ENCODE measurements around the gene BRPF3. TPM values are rescaled to one million over a fixed set of nuclear protein-coding genes. Genes with fewer than 3 reads are reported as not detected.

The BRPF3 gene
- total and polyA plus RNA-seq, 2 of the 13 experiments (the other 11 are each of a cell fraction or from before 2014, with no cell fraction given) = 12.3 to 22.9 TPM

DNA sequence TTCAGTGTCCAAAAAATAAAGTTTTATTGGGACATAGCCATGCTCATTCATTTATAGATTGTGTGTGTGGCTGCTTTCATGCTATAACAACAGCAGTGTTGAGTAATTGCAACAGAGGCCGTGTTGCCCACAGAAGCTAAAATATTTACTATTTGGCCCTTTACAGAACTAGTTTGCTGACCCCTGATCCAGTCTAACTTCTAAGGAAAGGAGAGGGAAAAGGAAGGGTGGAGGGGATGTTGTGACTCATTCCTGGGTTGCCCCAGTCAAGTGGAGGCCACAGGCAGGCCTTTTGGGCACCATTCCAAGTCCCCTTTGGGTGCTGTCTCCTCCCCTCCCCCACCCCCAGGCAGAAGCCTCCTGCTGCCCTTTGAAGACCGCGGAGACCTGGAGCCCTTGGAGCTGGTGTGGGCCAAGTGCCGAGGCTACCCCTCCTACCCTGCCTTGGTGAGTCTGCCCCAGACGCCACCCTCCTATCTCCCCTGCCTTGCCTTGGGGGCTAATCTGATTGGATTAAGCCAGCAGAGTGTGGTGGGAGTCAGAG is 28.4 kb downstream of the BRPF3 start:
- Histone ChIP-seq H3K9me3 (ENCODE audit: low read length) (no peaks in the 10 kb centered on the region), H3K27ac (ENCODE audit: extremely low read length, insufficient read depth, low read length) (peak overlapping the region; percentile 17), H3K36me3 (replicated peaks in 1 of 2; ENCODE audit: control insufficient read depth in 1 of 2, insufficient read depth in 2 of 2, low read length in 2 of 2) (peaks cover 38 to 92% of the 10 kb centered on the region in 2 experiments), H3K27me3 (ENCODE audit: control insufficient read depth in 1 of 2, insufficient read depth in 2 of 2, low read length in 2 of 2) (no peaks in the 10 kb centered on the region), H3K9ac (ENCODE audit: insufficient read depth, low read depth, low read length) (no peak overlapping the region), H3K4me1 (ENCODE audit: insufficient read depth, low read length) (peaks cover 15% of the 10 kb centered on the region), H4K20me1 (ENCODE audit: insufficient read depth, low read length) (no peaks in the 10 kb centered on the region), H3K79me2 (ENCODE audit: insufficient read depth, low read length) (no peaks in the 10 kb centered on the region), H3K4me2 (ENCODE audit: low read depth, low read length) (no peak overlapping the region), H2AFZ (ENCODE audit: low read length) (no peak overlapping the region), H3K4me3 (replicated peaks in 1 of 3; ENCODE audit: insufficient read depth in 1 of 3, low read depth in 2 of 3, low read length in 3 of 3) (no peak overlapping the region)
- BruUV-seq (replicated peaks) = no TSS peak
- ChIA-PET POLR2A (interaction anchor here (0.7 kb wide), 1 partner anchor 15 kb away, joined by 3 read pairs; no protein-coding TSS in a partner anchor), CTCF (ENCODE audit: low intra/inter-chr PET ratio, low total read pairs) (no interaction called here)
- intact Hi-C loops (cut with micrococcal nuclease; ENCODE audit: unreplicated experiment) = no loop called here
- DNase-seq (ENCODE audit: low spot score) = no peak
- no peak for FAIRE-seq
- in situ Hi-C loops (cut with HindIII; ENCODE audit: extremely low pct_ligation_motif_present, low pct_unique_long_range_greater_than_20kb) = no loop called here
- ATAC-seq = no peak; the same call in 1 of the 3 replicates
- 80% methylated on average over 3 of the region's 5 CpGs for WGBS (ENCODE audit: low lambda C conversion rate)
- TF ChIP-seq ZNF550 (CRISPR knock-in tag; IDR thresholded peaks at IDR 0.05; ENCODE audit: borderline replicate concordance) = no peak
- TF ChIP-seq ZNF749 (CRISPR knock-in tag; IDR thresholded peaks at IDR 0.05; ENCODE audit: borderline replicate concordance) = no peak
- no peak for TF ChIP-seq ATRX (CRISPR knock-in tag; IDR thresholded peaks at IDR 0.05; ENCODE audit: borderline replicate concordance)
- TF ChIP-seq, protein P1, sequence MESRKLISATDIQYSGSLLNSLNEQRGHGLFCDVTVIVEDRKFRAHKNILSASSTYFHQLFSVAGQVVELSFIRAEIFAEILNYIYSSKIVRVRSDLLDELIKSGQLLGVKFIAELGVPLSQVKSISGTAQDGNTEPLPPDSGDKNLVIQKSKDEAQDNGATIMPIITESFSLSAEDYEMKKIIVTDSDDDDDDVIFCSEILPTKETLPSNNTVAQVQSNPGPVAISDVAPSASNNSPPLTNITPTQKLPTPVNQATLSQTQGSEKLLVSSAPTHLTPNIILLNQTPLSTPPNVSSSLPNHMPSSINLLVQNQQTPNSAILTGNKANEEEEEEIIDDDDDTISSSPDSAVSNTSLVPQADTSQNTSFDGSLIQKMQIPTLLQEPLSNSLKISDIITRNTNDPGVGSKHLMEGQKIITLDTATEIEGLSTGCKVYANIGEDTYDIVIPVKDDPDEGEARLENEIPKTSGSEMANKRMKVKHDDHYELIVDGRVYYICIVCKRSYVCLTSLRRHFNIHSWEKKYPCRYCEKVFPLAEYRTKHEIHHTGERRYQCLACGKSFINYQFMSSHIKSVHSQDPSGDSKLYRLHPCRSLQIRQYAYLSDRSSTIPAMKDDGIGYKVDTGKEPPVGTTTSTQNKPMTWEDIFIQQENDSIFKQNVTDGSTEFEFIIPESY (CRISPR knock-in tag; IDR thresholded peaks at IDR 0.05) = 0 out of 2 replicates have a peak, but pooled peaks have one; percentile 7
- TF ChIP-seq, protein P2, sequence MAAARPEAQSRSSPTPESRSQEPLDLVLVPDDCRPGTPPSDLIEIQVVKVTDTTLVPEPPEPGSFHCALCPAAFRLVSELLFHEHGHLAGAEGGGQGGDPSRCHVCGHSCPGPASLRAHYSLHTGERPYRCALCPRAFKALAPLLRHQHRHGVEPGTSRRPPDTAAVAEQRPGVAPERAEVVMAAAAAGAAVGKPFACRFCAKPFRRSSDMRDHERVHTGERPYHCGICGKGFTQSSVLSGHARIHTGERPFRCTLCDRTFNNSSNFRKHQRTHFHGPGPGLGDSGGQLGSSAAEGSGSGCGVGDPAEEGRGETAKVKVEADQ (CRISPR knock-in tag; IDR thresholded peaks at IDR 0.05; ENCODE audit: borderline replicate concordance) = no peak
- TF ChIP-seq, protein P3, sequence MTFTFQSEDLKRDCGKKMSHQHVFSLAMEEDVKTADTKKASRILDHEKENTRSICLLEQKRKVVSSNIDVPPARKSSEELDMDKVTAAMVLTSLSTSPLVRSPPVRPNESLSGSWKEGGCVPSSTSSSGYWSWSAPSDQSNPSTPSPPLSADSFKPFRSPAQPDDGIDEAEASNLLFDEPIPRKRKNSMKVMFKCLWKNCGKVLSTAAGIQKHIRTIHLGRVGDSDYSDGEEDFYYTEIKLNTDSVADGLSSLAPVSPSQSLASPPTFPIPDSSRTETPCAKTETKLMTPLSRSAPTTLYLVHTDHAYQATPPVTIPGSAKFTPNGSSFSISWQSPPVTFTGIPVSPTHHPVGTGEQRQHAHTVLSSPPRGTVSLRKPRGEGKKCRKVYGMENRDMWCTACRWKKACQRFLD (CRISPR knock-in tag; IDR thresholded peaks at IDR 0.05; ENCODE audit: borderline replicate concordance) = no peak
- TF ChIP-seq, protein P4, sequence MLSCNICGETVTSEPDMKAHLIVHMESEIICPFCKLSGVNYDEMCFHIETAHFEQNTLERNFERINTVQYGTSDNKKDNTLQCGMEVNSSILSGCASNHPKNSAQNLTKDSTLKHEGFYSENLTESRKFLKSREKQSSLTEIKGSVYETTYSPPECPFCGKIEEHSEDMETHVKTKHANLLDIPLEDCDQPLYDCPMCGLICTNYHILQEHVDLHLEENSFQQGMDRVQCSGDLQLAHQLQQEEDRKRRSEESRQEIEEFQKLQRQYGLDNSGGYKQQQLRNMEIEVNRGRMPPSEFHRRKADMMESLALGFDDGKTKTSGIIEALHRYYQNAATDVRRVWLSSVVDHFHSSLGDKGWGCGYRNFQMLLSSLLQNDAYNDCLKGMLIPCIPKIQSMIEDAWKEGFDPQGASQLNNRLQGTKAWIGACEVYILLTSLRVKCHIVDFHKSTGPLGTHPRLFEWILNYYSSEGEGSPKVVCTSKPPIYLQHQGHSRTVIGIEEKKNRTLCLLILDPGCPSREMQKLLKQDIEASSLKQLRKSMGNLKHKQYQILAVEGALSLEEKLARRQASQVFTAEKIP (CRISPR knock-in tag; IDR thresholded peaks at IDR 0.05; ENCODE audit: borderline replicate concordance) = no peak
- no peak for TF ChIP-seq ISL2 (CRISPR knock-in tag; IDR thresholded peaks at IDR 0.05)
- TF ChIP-seq, protein P5, sequence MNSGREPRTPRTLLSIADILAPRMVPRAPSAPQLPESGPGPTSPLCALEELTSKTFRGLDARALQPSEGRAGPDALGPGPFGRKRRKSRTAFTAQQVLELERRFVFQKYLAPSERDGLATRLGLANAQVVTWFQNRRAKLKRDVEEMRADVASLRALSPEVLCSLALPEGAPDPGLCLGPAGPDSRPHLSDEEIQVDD (CRISPR knock-in tag; IDR thresholded peaks at IDR 0.05; ENCODE audit: borderline replicate concordance) = no peak
- TF ChIP-seq, protein P6, sequence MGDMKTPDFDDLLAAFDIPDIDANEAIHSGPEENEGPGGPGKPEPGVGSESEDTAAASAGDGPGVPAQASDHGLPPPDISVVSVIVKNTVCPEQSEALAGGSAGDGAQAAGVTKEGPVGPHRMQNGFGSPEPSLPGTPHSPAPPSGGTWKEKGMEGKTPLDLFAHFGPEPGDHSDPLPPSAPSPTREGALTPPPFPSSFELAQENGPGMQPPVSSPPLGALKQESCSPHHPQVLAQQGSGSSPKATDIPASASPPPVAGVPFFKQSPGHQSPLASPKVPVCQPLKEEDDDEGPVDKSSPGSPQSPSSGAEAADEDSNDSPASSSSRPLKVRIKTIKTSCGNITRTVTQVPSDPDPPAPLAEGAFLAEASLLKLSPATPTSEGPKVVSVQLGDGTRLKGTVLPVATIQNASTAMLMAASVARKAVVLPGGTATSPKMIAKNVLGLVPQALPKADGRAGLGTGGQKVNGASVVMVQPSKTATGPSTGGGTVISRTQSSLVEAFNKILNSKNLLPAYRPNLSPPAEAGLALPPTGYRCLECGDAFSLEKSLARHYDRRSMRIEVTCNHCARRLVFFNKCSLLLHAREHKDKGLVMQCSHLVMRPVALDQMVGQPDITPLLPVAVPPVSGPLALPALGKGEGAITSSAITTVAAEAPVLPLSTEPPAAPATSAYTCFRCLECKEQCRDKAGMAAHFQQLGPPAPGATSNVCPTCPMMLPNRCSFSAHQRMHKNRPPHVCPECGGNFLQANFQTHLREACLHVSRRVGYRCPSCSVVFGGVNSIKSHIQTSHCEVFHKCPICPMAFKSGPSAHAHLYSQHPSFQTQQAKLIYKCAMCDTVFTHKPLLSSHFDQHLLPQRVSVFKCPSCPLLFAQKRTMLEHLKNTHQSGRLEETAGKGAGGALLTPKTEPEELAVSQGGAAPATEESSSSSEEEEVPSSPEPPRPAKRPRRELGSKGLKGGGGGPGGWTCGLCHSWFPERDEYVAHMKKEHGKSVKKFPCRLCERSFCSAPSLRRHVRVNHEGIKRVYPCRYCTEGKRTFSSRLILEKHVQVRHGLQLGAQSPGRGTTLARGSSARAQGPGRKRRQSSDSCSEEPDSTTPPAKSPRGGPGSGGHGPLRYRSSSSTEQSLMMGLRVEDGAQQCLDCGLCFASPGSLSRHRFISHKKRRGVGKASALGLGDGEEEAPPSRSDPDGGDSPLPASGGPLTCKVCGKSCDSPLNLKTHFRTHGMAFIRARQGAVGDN (CRISPR knock-in tag; IDR thresholded peaks at IDR 0.05) = peak; percentile 35
- TF ChIP-seq, protein P7, sequence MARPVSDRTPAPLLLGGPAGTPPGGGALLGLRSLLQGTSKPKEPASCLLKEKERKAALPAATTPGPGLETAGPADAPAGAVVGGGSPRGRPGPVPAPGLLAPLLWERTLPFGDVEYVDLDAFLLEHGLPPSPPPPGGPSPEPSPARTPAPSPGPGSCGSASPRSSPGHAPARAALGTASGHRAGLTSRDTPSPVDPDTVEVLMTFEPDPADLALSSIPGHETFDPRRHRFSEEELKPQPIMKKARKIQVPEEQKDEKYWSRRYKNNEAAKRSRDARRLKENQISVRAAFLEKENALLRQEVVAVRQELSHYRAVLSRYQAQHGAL (CRISPR knock-in tag; IDR thresholded peaks at IDR 0.05; ENCODE audit: not compliant biosample characterization) = no peak

All from HepG2 (cell line).